Tibial nerve (tissue), 4 donors: ENCODE measurements around the gene FLNC.

Experiments
- CTCF ChIP-seq, 5 experiments: fragments of 200-600 bp in 3 of 5; fragments of 450-650 bp in 2 of 5; sonication (generic) in 3 of 5; IDR thresholded peaks; one replicate each; pipeline ENCODE4 v1.5.1; 2016 to 2019; ENCODE audit warnings: antibody characterized with exemption in 5 of 5, mild to moderate bottlenecking in 3 of 5, moderate library complexity in 2 of 5
- EP300 ChIP-seq, 2 donors: sonication (generic); formaldehyde crosslinking; IDR thresholded peaks; one replicate each; pipeline ENCODE4 v1.6.1; 2017; ENCODE audit warnings: antibody characterized with exemption in 2 of 2, mild to moderate bottlenecking in 1 of 2

GRCh38 chr7:128805225-128805624 lies 25.0 kb upstream of the FLNC start:
- no peak for TF ChIP-seq EP300 (IDR thresholded peaks at IDR 0.05)
- TF ChIP-seq CTCF (IDR thresholded peaks at IDR 0.05) = no peak
